SK-N-SH treated with all-trans-retinoic acid at 6 μM for 48 hours (cell line): ENCODE results near the gene NLGN2.

ENCODE experiments used
- ATAC-seq: fragments of 200-7000 bp; cut with Tn5 transposase; 3 replicates; pipeline ENCODE4 v1.9.1; 2020; ENCODE audit warnings: mild to moderate bottlenecking, moderate library complexity
- ARNTL ChIP-seq: fragments of 450-650 bp; formaldehyde crosslinking; IDR thresholded peaks from 2 replicates; pipeline ENCODE4 v1.5.0; 2020; ENCODE audit warnings: low read depth, mild to moderate bottlenecking, moderate library complexity, borderline replicate concordance
- BACH2 ChIP-seq: fragments of 250-450 bp; sonication (Bioruptor Pico); IDR thresholded peaks from 2 replicates; pipeline ENCODE4 v1.9.0; 2021; ENCODE audit warnings: mild to moderate bottlenecking, borderline replicate concordance
- CSDC2 ChIP-seq: fragments of 250-450 bp; sonication (Bioruptor Pico); IDR thresholded peaks from 2 replicates; pipeline ENCODE4 v1.5.0; 2020; ENCODE audit warnings: mild to moderate bottlenecking, moderate library complexity
- ESRRG ChIP-seq: fragments of 250-450 bp; sonication (Bioruptor Pico); IDR thresholded peaks from 2 replicates; pipeline ENCODE4 v1.6.1; 2021; ENCODE audit warnings: mild to moderate bottlenecking
- GLIS3 ChIP-seq: fragments of 250-450 bp; sonication (Bioruptor Pico); IDR thresholded peaks from 2 replicates; pipeline ENCODE4 v1.5.0; 2020; ENCODE audit warnings: mild to moderate bottlenecking, moderate library complexity
- ISL1 ChIP-seq: fragments of 250-450 bp; sonication (Bioruptor Pico); IDR thresholded peaks from 2 replicates; pipeline ENCODE4 v2.1.2; 2022; ENCODE audit warnings: mild to moderate bottlenecking, moderate library complexity
- OSR1 ChIP-seq: fragments of 250-450 bp; sonication (Bioruptor Pico); IDR thresholded peaks from 2 replicates; pipeline ENCODE4 v1.8.0; 2022; ENCODE audit warnings: moderate library complexity, mild to moderate bottlenecking, inconsistent platforms
- PPARA ChIP-seq: fragments of 250-450 bp; sonication (Bioruptor Pico); IDR thresholded peaks from 2 replicates; pipeline ENCODE4 v1.5.0; 2020; ENCODE audit warnings: mild to moderate bottlenecking, borderline replicate concordance
- RARB ChIP-seq: fragments of 250-450 bp; sonication (Bioruptor Pico); IDR thresholded peaks from 2 replicates; pipeline ENCODE4 v1.8.0; 2021; ENCODE audit warnings: mild to moderate bottlenecking, moderate library complexity
- SNAI2 ChIP-seq: fragments of 250-450 bp; sonication (Bioruptor Pico); IDR thresholded peaks from 2 replicates; pipeline ENCODE4 v1.5.0; 2020; ENCODE audit warnings: mild to moderate bottlenecking, moderate library complexity
- ZC3H10 ChIP-seq: fragments of 250-450 bp; sonication (Bioruptor Pico); IDR thresholded peaks from 2 replicates; pipeline ENCODE4 v1.5.1; 2021; ENCODE audit warnings: mild to moderate bottlenecking, moderate library complexity
- ZFP3 ChIP-seq: fragments of 250-450 bp; sonication (Bioruptor Pico); IDR thresholded peaks from 2 replicates; pipeline ENCODE4 v1.5.0; 2020; ENCODE audit warnings: mild to moderate bottlenecking, moderate library complexity
- ZFP30 ChIP-seq: fragments of 450-650 bp; formaldehyde crosslinking; IDR thresholded peaks from 2 replicates; pipeline ENCODE4 v1.5.0; 2022; ENCODE audit warnings: mild to moderate bottlenecking, moderate library complexity
- ZNF8 ChIP-seq: fragments of 450-650 bp; formaldehyde crosslinking; IDR thresholded peaks from 2 replicates; pipeline ENCODE4 v1.5.0; 2020; ENCODE audit warnings: mild to moderate bottlenecking, moderate library complexity
- TF ChIP-seq, protein P1 (sequence below): fragments of 250-450 bp; sonication (Bioruptor Pico); IDR thresholded peaks from 2 replicates; pipeline ENCODE4 v1.8.0; 2021; ENCODE audit warnings: low read depth, mild to moderate bottlenecking, moderate library complexity, borderline replicate concordance
- TF ChIP-seq, protein P2 (sequence below): fragments of 250-450 bp; sonication (Bioruptor Pico); IDR thresholded peaks from 2 replicates; pipeline ENCODE4 v1.5.0; 2020; ENCODE audit warnings: mild to moderate bottlenecking, moderate library complexity
- TF ChIP-seq, protein P3 (sequence below): fragments of 250-450 bp; sonication (Bioruptor Pico); IDR thresholded peaks from 2 replicates; pipeline ENCODE4 v1.8.0; 2020; ENCODE audit warnings: mild to moderate bottlenecking, moderate library complexity, borderline replicate concordance
- TF ChIP-seq, protein P4 (sequence below): fragments of 250-450 bp; sonication (Bioruptor Pico); IDR thresholded peaks from 2 replicates; pipeline ENCODE4 v1.5.1; 2020; ENCODE audit warnings: low read depth, mild to moderate bottlenecking, moderate library complexity
- TF ChIP-seq, protein P5 (sequence below): fragments of 250-450 bp; sonication (Bioruptor Pico); IDR thresholded peaks from 2 replicates; pipeline ENCODE4 v1.5.1; 2021; ENCODE audit warnings: mild to moderate bottlenecking, moderate library complexity

NLGN2 gene

DNA sequence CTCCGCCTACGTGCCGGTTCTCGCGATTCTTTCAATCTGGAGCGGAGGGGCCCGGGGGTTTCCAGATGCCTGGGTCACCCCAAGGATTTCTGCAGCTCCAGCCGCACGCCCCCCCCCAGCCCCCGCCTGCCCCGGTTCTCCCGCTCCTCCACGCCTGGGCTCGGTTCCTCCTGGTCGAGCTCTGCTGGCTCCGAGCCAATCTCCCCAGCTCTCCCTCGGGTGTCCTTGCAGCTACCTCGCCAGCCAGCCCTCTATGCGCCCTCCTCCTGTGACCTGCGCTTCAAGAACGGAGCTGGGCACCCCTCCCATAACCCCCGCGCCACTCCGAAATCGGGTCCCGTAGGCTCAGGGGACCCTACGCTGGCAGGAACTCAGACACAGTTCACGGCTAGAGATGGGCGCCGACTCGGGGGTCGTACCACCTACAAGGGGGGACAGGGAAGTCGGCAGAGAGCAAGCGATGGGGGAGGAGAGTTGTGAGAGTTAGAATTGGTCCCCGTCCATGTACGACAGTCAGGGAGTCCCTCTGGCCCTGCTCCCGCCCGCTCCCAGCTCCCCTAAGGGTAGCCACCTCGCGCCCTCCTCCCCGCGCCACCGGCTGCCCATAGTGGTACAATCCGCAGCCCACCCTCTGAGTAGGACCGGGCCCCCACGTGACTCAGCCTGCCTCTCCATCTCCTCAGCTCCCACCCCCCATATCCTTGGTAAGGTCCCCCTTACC lies 32.6 kb downstream of the NLGN2 start:
- TF ChIP-seq OSR1 (CRISPR knock-in tag), result no peak
- TF ChIP-seq, protein P1, sequence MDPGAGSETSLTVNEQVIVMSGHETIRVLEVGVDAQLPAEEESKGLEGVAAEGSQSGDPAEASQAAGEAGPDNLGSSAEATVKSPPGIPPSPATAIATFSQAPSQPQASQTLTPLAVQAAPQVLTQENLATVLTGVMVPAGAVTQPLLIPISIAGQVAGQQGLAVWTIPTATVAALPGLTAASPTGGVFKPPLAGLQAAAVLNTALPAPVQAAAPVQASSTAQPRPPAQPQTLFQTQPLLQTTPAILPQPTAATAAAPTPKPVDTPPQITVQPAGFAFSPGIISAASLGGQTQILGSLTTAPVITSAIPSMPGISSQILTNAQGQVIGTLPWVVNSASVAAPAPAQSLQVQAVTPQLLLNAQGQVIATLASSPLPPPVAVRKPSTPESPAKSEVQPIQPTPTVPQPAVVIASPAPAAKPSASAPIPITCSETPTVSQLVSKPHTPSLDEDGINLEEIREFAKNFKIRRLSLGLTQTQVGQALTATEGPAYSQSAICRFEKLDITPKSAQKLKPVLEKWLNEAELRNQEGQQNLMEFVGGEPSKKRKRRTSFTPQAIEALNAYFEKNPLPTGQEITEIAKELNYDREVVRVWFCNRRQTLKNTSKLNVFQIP (CRISPR knock-in tag), result no peak
- no peak for TF ChIP-seq ZC3H10 (CRISPR knock-in tag)
- TF ChIP-seq ISL1 (CRISPR knock-in tag), result no peak
- TF ChIP-seq, protein P2, sequence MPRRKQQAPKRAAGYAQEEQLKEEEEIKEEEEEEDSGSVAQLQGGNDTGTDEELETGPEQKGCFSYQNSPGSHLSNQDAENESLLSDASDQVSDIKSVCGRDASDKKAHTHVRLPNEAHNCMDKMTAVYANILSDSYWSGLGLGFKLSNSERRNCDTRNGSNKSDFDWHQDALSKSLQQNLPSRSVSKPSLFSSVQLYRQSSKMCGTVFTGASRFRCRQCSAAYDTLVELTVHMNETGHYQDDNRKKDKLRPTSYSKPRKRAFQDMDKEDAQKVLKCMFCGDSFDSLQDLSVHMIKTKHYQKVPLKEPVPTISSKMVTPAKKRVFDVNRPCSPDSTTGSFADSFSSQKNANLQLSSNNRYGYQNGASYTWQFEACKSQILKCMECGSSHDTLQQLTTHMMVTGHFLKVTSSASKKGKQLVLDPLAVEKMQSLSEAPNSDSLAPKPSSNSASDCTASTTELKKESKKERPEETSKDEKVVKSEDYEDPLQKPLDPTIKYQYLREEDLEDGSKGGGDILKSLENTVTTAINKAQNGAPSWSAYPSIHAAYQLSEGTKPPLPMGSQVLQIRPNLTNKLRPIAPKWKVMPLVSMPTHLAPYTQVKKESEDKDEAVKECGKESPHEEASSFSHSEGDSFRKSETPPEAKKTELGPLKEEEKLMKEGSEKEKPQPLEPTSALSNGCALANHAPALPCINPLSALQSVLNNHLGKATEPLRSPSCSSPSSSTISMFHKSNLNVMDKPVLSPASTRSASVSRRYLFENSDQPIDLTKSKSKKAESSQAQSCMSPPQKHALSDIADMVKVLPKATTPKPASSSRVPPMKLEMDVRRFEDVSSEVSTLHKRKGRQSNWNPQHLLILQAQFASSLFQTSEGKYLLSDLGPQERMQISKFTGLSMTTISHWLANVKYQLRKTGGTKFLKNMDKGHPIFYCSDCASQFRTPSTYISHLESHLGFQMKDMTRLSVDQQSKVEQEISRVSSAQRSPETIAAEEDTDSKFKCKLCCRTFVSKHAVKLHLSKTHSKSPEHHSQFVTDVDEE (CRISPR knock-in tag), result no peak
- no peak for TF ChIP-seq ZFP3 (CRISPR knock-in tag)
- no peak for TF ChIP-seq ZFP30 (CRISPR knock-in tag)
- no peak for TF ChIP-seq BACH2 (CRISPR knock-in tag)
- no peak for TF ChIP-seq ESRRG (CRISPR knock-in tag)
- TF ChIP-seq ZNF8 (CRISPR knock-in tag), result no peak
- TF ChIP-seq, protein P3, sequence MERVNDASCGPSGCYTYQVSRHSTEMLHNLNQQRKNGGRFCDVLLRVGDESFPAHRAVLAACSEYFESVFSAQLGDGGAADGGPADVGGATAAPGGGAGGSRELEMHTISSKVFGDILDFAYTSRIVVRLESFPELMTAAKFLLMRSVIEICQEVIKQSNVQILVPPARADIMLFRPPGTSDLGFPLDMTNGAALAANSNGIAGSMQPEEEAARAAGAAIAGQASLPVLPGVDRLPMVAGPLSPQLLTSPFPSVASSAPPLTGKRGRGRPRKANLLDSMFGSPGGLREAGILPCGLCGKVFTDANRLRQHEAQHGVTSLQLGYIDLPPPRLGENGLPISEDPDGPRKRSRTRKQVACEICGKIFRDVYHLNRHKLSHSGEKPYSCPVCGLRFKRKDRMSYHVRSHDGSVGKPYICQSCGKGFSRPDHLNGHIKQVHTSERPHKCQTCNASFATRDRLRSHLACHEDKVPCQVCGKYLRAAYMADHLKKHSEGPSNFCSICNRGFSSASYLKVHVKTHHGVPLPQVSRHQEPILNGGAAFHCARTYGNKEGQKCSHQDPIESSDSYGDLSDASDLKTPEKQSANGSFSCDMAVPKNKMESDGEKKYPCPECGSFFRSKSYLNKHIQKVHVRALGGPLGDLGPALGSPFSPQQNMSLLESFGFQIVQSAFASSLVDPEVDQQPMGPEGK, result no peak
- TF ChIP-seq PPARA (CRISPR knock-in tag), result no peak
- no peak for TF ChIP-seq CSDC2
- TF ChIP-seq SNAI2, result no peak
- no peak for TF ChIP-seq ARNTL
- TF ChIP-seq RARB, result no peak
- ATAC-seq, result peak; percentile 40

DNA sequence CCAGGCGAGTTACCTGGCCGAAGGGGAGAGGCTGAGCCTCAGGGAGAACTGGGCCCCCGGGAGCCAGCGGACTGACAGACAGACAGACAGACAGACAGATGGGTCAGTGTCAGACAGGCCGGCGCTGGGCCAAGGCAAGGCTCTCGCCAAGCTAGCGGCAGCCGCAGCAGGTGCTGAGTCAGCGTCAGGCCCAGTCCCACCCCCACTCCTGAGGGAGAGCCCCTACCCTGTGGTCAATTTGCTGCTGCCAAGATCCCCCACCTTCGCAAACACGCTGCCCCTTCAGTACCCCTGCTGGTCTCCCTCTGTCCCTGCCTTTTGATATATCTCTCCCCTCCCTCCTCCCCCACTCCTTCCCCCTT lies 33.2 kb downstream of the NLGN2 start:
- TF ChIP-seq ZFP3 (CRISPR knock-in tag), result no peak
- TF ChIP-seq, protein P3, result peak; percentile 25; the same call in 1 of the 2 replicates
- ATAC-seq, result peak; percentile 52

DNA sequence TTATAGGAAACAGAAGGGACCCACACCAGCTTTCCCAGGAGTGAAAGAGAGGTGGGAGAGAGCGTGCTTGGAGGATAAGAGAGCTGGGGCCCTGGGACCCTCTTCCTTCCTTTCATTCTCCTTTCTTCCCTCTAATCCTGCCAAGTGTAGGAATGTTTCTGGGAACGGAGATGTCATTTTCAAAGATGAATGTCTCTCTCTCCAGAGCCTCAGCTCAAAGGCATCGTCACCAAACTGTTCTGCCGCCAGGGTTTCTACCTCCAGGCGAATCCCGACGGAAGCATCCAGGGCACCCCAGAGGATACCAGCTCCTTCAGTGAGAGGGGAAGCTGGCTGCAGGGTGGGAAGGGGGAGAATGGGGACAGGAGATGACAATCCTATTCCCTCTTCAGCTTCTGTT lies 33.6 kb downstream of the NLGN2 start:
- no peak for TF ChIP-seq ZFP3 (CRISPR knock-in tag)
- TF ChIP-seq GLIS3 (CRISPR knock-in tag), result no peak
- no peak for TF ChIP-seq ZNF8 (CRISPR knock-in tag)

DNA sequence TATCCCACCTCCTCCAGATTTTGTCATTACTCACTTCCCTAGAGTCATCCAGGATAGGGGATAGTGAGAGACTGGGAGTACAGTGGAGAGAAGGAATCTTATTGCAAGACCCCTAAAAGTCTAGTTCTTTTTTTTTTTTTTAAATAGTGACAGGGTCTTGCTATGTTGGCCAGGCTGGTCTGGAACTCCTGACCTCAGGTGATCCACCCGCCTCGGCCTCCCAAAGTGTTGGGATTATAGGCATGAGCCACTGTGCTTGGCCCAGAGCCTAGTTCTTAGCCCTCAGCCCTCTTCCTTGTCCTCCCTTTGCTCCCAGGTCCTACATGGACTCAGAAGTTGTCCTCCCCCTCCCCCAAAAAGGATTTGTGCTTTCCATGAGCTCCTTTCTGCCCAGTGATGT lies 34.5 kb downstream of the NLGN2 start:
- no peak for ATAC-seq
- TF ChIP-seq GLIS3 (CRISPR knock-in tag), result no peak
- TF ChIP-seq, protein P4, sequence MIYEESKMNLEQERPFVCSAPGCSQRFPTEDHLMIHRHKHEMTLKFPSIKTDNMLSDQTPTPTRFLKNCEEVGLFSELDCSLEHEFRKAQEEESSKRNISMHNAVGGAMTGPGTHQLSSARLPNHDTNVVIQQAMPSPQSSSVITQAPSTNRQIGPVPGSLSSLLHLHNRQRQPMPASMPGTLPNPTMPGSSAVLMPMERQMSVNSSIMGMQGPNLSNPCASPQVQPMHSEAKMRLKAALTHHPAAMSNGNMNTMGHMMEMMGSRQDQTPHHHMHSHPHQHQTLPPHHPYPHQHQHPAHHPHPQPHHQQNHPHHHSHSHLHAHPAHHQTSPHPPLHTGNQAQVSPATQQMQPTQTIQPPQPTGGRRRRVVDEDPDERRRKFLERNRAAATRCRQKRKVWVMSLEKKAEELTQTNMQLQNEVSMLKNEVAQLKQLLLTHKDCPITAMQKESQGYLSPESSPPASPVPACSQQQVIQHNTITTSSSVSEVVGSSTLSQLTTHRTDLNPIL (CRISPR knock-in tag), result no peak
- no peak for TF ChIP-seq ESRRG (CRISPR knock-in tag)
- no peak for TF ChIP-seq OSR1 (CRISPR knock-in tag)
- TF ChIP-seq ISL1 (CRISPR knock-in tag), result no peak
- no peak for TF ChIP-seq ZNF8 (CRISPR knock-in tag)
- no peak for TF ChIP-seq ARNTL
- TF ChIP-seq, protein P5, sequence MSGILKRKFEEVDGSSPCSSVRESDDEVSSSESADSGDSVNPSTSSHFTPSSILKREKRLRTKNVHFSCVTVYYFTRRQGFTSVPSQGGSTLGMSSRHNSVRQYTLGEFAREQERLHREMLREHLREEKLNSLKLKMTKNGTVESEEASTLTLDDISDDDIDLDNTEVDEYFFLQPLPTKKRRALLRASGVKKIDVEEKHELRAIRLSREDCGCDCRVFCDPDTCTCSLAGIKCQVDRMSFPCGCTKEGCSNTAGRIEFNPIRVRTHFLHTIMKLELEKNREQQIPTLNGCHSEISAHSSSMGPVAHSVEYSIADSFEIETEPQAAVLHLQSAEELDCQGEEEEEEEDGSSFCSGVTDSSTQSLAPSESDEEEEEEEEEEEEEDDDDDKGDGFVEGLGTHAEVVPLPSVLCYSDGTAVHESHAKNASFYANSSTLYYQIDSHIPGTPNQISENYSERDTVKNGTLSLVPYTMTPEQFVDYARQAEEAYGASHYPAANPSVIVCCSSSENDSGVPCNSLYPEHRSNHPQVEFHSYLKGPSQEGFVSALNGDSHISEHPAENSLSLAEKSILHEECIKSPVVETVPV (CRISPR knock-in tag), result no peak
- TF ChIP-seq, protein P1 (CRISPR knock-in tag), result no peak
- TF ChIP-seq, protein P3, result no peak
- TF ChIP-seq ZC3H10 (CRISPR knock-in tag), result no peak

More for the DNA sequence above, 33.6 kb downstream of the NLGN2 start:
- ATAC-seq, result no peak
